ENCODE data around the gene COL8A1.

GRCh38 chr3:99810403-99810802, 172.0 kb downstream of the COL8A1 start:
- TF ChIP-seq FOXA1 (IDR thresholded peaks at IDR 0.05): no peak
- TF ChIP-seq ELF4 (IDR thresholded peaks at IDR 0.05): no peak
- no peak for TF ChIP-seq TARDBP (IDR thresholded peaks at IDR 0.05)
- no peak for TF ChIP-seq BHLHE40 (IDR thresholded peaks at IDR 0.05; ENCODE audit: borderline replicate concordance)
- TF ChIP-seq ARNT (IDR thresholded peaks at IDR 0.05): no peak
- TF ChIP-seq CTBP1 (IDR thresholded peaks at IDR 0.05; ENCODE audit: borderline replicate concordance): no peak
- TF ChIP-seq FOXM1 (IDR thresholded peaks at IDR 0.05; ENCODE audit: borderline replicate concordance): no peak
